ENCODE data around the gene DYRK1A.
"Not testable (repeated sequence)": the region's sequence is repeated elsewhere in the genome, so short reads cannot be mapped to it uniquely, and the experiment has no call there.

DYRK1A gene

GRCh38 chr21:37528150-37528937 is 161.8 kb downstream of the DYRK1A start:
- no peak for DNase-seq (ENCODE audit: low spot score)

- no peak for DNase-seq (ENCODE audit: low spot score)
Observed at GRCh38 chr21:37529649-37530048, 163.1 kb downstream of the DYRK1A start.

- no peak for DNase-seq (ENCODE audit: low spot score)
Observed at GRCh38 chr21:37530901-37531351, 164.4 kb downstream of the DYRK1A start.

GRCh38 chr21:37531431-37531932 is 164.9 kb downstream of the DYRK1A start:
- DNase-seq (ENCODE audit: low spot score) = no peak

- no peak for DNase-seq (ENCODE audit: low spot score)
Observed at GRCh38 chr21:37532868-37533780, 166.6 kb downstream of the DYRK1A start.

- DNase-seq (ENCODE audit: low spot score) = no peak
Observed at GRCh38 chr21:37534431-37534830, 167.9 kb downstream of the DYRK1A start.

GRCh38 chr21:37535130-37535529 is 168.6 kb downstream of the DYRK1A start:
- no peak for DNase-seq (ENCODE audit: low spot score)

- no peak for DNase-seq (ENCODE audit: low spot score)
Observed at GRCh38 chr21:37535672-37536071, 169.1 kb downstream of the DYRK1A start.

GRCh38 chr21:37536616-37537278 is 170.2 kb downstream of the DYRK1A start:
- no peak for DNase-seq (ENCODE audit: low spot score)

- no peak for DNase-seq (ENCODE audit: low spot score)
Observed at GRCh38 chr21:37537391-37537996, 170.9 kb downstream of the DYRK1A start.

- DNase-seq (ENCODE audit: low spot score) = no peak
Observed at GRCh38 chr21:37538971-37539590, 172.5 kb downstream of the DYRK1A start.

GRCh38 chr21:37541128-37541527 is 174.6 kb downstream of the DYRK1A start:
- not testable (repeated sequence) for DNase-seq (ENCODE audit: low spot score)

- DNase-seq (ENCODE audit: low spot score) = no peak
Observed at GRCh38 chr21:37542512-37542911, 175.9 kb downstream of the DYRK1A start.

GRCh38 chr21:37546299-37546908 is 179.8 kb downstream of the DYRK1A start:
- DNase-seq (ENCODE audit: low spot score) = no peak

GRCh38 chr21:37546949-37547614 is 180.5 kb downstream of the DYRK1A start:
- no peak for DNase-seq (ENCODE audit: low spot score)

- DNase-seq (ENCODE audit: low spot score) = no peak
Observed at GRCh38 chr21:37547615-37548200, 181.1 kb downstream of the DYRK1A start.

- no peak for DNase-seq (ENCODE audit: low spot score)
Observed at GRCh38 chr21:37548521-37548981, 182.0 kb downstream of the DYRK1A start.

GRCh38 chr21:37549730-37550129 is 183.2 kb downstream of the DYRK1A start:
- not testable (repeated sequence) for DNase-seq (ENCODE audit: low spot score)

- no peak for DNase-seq (ENCODE audit: low spot score)
Observed at GRCh38 chr21:37550157-37550556, 183.6 kb downstream of the DYRK1A start.
